Measurements from ENCODE around the gene FOXO6.

The FOXO6 gene

GRCh38 chr1:41383094-41383852, 22.0 kb downstream of the FOXO6 start:
- no peak for DNase-seq (ENCODE audit: low spot score)

- no peak for DNase-seq (ENCODE audit: low spot score)
Observed at GRCh38 chr1:41384579-41384978, 23.3 kb downstream of the FOXO6 start.

- DNase-seq (ENCODE audit: low spot score), result no peak
Observed at GRCh38 chr1:41385398-41386195, 24.4 kb downstream of the FOXO6 start.

GRCh38 chr1:41386196-41386663, 25.0 kb downstream of the FOXO6 start:
- no peak for DNase-seq (ENCODE audit: low spot score)

- no peak for DNase-seq (ENCODE audit: low spot score)
Observed at GRCh38 chr1:41387667-41388091, 26.4 kb downstream of the FOXO6 start.

- DNase-seq (ENCODE audit: low spot score), result no peak
Observed at GRCh38 chr1:41388510-41388909, 27.3 kb downstream of the FOXO6 start.

GRCh38 chr1:41389009-41389408, 27.8 kb downstream of the FOXO6 start:
- no peak for DNase-seq (ENCODE audit: low spot score)

GRCh38 chr1:41390166-41390565, 28.9 kb downstream of the FOXO6 start:
- DNase-seq (ENCODE audit: low spot score), result no peak

GRCh38 chr1:41390573-41390972, 29.3 kb downstream of the FOXO6 start:
- DNase-seq (ENCODE audit: low spot score), result no peak

- no peak for DNase-seq (ENCODE audit: low spot score)
Observed at GRCh38 chr1:41391834-41392527, 30.7 kb downstream of the FOXO6 start.

- no peak for DNase-seq (ENCODE audit: low spot score)
Observed at GRCh38 chr1:41392528-41392924, 31.3 kb downstream of the FOXO6 start.

- no peak for DNase-seq (ENCODE audit: low spot score)
Observed at GRCh38 chr1:41393716-41394368, 32.6 kb downstream of the FOXO6 start.

GRCh38 chr1:41394369-41394744, 33.1 kb downstream of the FOXO6 start:
- DNase-seq (ENCODE audit: low spot score), result no peak

- peak; percentile 20 for DNase-seq (ENCODE audit: low spot score)
Observed at GRCh38 chr1:41394959-41395956, 34.0 kb downstream of the FOXO6 start.

GRCh38 chr1:41396084-41396483, 34.9 kb downstream of the FOXO6 start:
- DNase-seq (ENCODE audit: low spot score), result peak; percentile 55

GRCh38 chr1:41397020-41397419, 35.8 kb downstream of the FOXO6 start:
- no peak for DNase-seq (ENCODE audit: low spot score)

GRCh38 chr1:41397753-41398330, 36.6 kb downstream of the FOXO6 start:
- no peak for DNase-seq (ENCODE audit: low spot score)

GRCh38 chr1:41399145-41399795, 38.0 kb downstream of the FOXO6 start:
- DNase-seq (ENCODE audit: low spot score), result no peak

GRCh38 chr1:41400225-41400624, 39.0 kb downstream of the FOXO6 start:
- DNase-seq (ENCODE audit: low spot score), result no peak

GRCh38 chr1:41401899-41402298, 40.7 kb downstream of the FOXO6 start:
- DNase-seq (ENCODE audit: low spot score), result no peak
